Parathyroid adenoma (tissue), 2 donors: Measurements from ENCODE around the gene FCHSD1.

Experiments used
- H2AFZ ChIP-seq: fragments of 300-600 bp; sonication (generic); one replicate; pipeline ENCODE4 v1.7.0; 2017; ENCODE audit warnings: antibody characterized with exemption, mild to moderate bottlenecking
- H3K27ac ChIP-seq: fragments of 300-600 bp; sonication (generic); one replicate; pipeline ENCODE4 v1.7.0; 2017
- H3K27me3 ChIP-seq: fragments of 300-600 bp; sonication (generic); one replicate; pipeline ENCODE4 v1.7.0; 2017; ENCODE audit warnings: low read length; ENCODE audit not compliant: control insufficient read depth, insufficient read depth
- H3K36me3 ChIP-seq: fragments of 300-600 bp; sonication (generic); one replicate; pipeline ENCODE4 v1.7.0; 2017; ENCODE audit warnings: low read length; ENCODE audit not compliant: control insufficient read depth, insufficient read depth
- H3K4me1 ChIP-seq: fragments of 300-600 bp; sonication (generic); one replicate; pipeline ENCODE4 v1.7.0; 2017; ENCODE audit warnings: control low read depth
- H3K4me2 ChIP-seq: fragments of 300-600 bp; sonication (generic); one replicate; pipeline ENCODE4 v1.7.0; 2017; ENCODE audit warnings: low read length
- H3K4me3 ChIP-seq: fragments of 300-600 bp; sonication (generic); one replicate; pipeline ENCODE4 v1.7.0; 2017; ENCODE audit warnings: low read depth, low read length
- H3K79me2 ChIP-seq: fragments of 300-600 bp; sonication (generic); one replicate; pipeline ENCODE4 v1.7.0; 2017; ENCODE audit warnings: control low read depth
- H3K9ac ChIP-seq: fragments of 300-600 bp; sonication (generic); one replicate; pipeline ENCODE4 v1.7.0; 2017; ENCODE audit warnings: mild to moderate bottlenecking
- H3K9me3 ChIP-seq: fragments of 300-600 bp; sonication (generic); one replicate; pipeline ENCODE4 v1.7.0; 2017; ENCODE audit warnings: low read length; ENCODE audit not compliant: control insufficient read depth
- TF ChIP-seq, protein P1 (sequence below): fragments of 300-600 bp; sonication (generic); IDR thresholded peaks from one replicate; pipeline ENCODE4 v1.7.0; 2017; ENCODE audit warnings: antibody characterized with exemption, mild to moderate bottlenecking
- donor health status: primary hyperparathyroidism.

Gene FCHSD1

DNA sequence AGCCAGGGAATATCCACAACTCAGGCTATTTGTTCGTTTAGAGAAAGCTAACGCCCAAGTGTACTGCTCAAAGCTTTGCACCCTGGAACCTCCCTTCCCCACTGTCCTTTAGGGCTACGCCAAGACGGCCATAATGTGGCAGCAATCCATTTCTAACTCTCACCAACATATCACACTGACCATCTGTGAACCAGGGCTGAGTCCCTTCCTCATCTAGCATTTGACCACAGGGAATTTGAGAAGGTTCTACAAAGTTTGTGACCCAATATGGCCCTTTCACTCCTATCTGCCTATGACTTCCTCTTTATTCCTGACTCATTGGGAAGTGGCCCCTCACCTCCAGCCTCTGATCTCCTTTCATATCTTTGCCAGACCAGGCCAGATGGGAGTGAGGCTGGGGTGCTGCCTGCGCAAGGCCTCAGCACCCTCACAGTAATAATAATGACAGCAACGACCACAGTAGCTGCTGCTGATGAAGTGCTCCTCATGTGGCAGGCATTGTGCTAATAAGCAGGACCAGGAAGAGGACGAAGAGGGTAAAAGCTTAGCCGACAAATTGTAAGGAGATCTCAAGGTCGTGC is 40.2 kb upstream of the FCHSD1 start:
- H3K9me3 ChIP-seq: no peaks in the 10 kb centered on the region
- no peak overlapping the region for H3K9ac ChIP-seq
- H3K79me2 ChIP-seq: no peaks in the 10 kb centered on the region
- TF ChIP-seq, protein P1, sequence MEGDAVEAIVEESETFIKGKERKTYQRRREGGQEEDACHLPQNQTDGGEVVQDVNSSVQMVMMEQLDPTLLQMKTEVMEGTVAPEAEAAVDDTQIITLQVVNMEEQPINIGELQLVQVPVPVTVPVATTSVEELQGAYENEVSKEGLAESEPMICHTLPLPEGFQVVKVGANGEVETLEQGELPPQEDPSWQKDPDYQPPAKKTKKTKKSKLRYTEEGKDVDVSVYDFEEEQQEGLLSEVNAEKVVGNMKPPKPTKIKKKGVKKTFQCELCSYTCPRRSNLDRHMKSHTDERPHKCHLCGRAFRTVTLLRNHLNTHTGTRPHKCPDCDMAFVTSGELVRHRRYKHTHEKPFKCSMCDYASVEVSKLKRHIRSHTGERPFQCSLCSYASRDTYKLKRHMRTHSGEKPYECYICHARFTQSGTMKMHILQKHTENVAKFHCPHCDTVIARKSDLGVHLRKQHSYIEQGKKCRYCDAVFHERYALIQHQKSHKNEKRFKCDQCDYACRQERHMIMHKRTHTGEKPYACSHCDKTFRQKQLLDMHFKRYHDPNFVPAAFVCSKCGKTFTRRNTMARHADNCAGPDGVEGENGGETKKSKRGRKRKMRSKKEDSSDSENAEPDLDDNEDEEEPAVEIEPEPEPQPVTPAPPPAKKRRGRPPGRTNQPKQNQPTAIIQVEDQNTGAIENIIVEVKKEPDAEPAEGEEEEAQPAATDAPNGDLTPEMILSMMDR: no peak
- H3K4me2 ChIP-seq: no peak overlapping the region
- no peak overlapping the region for H3K4me3 ChIP-seq
- H3K36me3 ChIP-seq: no peaks in the 10 kb centered on the region
- no peaks in the 10 kb centered on the region for H3K4me1 ChIP-seq
- H3K27ac ChIP-seq: no peak overlapping the region
- H3K27me3 ChIP-seq: no peaks in the 10 kb centered on the region
- H2AFZ ChIP-seq: no peak overlapping the region

DNA sequence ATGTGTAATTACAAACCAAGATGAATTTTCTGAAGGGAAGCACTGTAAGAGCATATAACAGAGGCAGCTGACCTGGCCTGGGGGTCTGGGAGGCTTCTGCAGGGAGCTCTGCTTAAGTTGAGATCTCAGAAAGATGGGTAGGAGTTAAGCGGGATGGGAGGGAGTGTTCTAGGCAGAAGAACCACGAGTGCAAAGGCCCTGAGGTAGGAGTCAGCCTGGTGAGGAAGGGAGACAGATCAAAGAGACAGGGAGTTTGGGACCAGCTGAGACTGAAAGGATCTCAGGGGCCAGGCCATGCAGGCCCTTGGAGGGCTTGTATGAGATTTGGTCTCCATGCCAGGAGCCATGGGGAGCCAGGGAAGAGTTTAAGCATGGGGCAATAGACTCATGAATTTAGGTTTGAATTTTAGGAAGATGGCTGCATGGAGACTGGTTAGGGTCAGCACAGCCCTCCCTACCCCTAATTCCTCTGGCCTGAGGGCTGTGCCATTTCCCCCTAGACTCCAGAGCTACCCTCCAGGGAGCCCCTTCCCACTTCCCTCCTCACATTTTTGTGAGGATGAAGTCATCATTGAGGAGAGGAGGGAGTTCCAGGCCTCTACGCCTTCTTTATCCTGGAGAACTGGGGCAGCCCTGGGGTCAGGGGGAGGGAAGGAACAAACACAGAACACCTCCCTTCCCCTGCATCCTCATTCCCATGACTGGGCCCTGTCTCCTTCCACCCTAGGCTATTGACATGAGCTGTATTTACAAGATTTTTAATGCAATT is 35.6 kb upstream of the FCHSD1 start:
- Histone ChIP-seq H3K9ac (no peak overlapping the region), H3K27me3 (no peaks in the 10 kb centered on the region), H3K79me2 (no peaks in the 10 kb centered on the region), H2AFZ (no peak overlapping the region), H3K9me3 (no peaks in the 10 kb centered on the region), H3K4me2 (no peak overlapping the region), H3K27ac (no peak overlapping the region), H3K36me3 (no peaks in the 10 kb centered on the region), H3K4me1 (peaks cover 3% of the 10 kb centered on the region), H3K4me3 (no peak overlapping the region)
- TF ChIP-seq, protein P1: no peak

DNA sequence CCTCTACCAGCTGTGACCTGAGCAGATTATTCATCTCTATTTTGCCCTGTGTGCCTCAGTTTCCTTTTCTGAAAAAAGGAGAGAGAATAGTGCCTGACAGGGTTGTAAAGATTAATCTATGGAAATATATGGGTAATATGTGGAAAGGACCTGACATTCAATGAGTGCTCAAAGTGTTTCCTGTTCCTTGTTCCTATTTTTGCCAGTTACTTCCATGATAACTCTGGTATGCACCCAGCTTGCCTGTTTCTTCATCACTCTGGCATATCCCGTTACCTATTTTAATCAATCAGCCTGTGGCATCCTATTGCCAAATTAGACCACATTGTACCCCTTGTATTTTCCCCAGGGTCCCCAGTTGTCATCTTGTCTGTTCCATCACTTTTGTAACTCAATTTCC is 34.4 kb upstream of the FCHSD1 start:
- H3K4me1 ChIP-seq: peaks cover 15% of the 10 kb centered on the region
- H3K79me2 ChIP-seq: no peaks in the 10 kb centered on the region
- no peak overlapping the region for H3K9ac ChIP-seq
- H3K9me3 ChIP-seq: no peaks in the 10 kb centered on the region
- TF ChIP-seq, protein P1: no peak
- H3K36me3 ChIP-seq: no peaks in the 10 kb centered on the region
- H3K27me3 ChIP-seq: no peaks in the 10 kb centered on the region
- H2AFZ ChIP-seq: no peak overlapping the region
- H3K27ac ChIP-seq: no peak overlapping the region
- no peak overlapping the region for H3K4me3 ChIP-seq
- no peak overlapping the region for H3K4me2 ChIP-seq

DNA sequence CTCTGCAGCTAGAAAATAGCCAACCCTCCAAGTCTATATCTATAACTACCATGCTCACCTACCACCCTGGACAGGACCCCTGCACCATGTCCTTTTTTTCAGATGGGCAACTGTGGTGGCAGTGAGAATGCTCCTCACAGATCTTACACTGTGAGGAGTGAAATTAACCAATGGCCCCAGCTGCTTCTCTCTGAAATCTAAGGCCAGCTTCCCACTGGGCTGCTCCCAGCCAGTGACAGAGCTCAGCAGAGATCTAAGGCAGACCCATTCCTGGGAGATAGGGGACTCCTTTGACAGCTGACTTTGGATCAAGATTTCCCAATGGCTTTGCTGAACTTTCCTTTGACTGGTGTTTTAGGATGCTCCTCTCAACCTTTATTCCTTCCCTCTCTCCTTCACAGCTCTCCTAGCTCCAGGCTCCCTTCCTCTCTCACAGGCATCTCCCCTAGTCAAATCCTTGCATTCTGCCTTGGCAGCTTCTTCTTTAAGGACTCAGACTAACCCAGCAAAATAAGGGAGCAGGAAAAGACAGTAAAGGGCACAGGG is 32.5 kb upstream of the FCHSD1 start:
- H3K4me3 ChIP-seq: no peak overlapping the region
- peak overlapping the region; percentile 1 for H2AFZ ChIP-seq
- H3K4me2 ChIP-seq: no peak overlapping the region
- H3K4me1 ChIP-seq: peaks cover 15% of the 10 kb centered on the region
- H3K79me2 ChIP-seq: peaks cover 3% of the 10 kb centered on the region
- TF ChIP-seq, protein P1: no peak
- no peaks in the 10 kb centered on the region for H3K9me3 ChIP-seq
- no peak overlapping the region for H3K9ac ChIP-seq
- no peaks in the 10 kb centered on the region for H3K36me3 ChIP-seq
- H3K27me3 ChIP-seq: no peaks in the 10 kb centered on the region
- H3K27ac ChIP-seq: no peak overlapping the region
